GM18526 (cell line): ENCODE data around the gene PIAS1.

Experiments used
- POLR2A ChIP-seq: IDR thresholded peaks from 3 replicates; pipeline ENCODE4 v1.6.1; 2011; ENCODE audit not compliant: insufficient read length; ENCODE audit errors: extremely low read depth

PIAS1 gene

GRCh38 chr15:68029959-68030358, 24.2 kb upstream of the PIAS1 start:
- TF ChIP-seq POLR2A, result no peak

GRCh38 chr15:68031404-68031803, 22.7 kb upstream of the PIAS1 start:
- TF ChIP-seq POLR2A, result no peak

GRCh38 chr15:68032672-68033071, 21.4 kb upstream of the PIAS1 start:
- TF ChIP-seq POLR2A, result no peak

GRCh38 chr15:68034081-68034480, 20.0 kb upstream of the PIAS1 start:
- no peak for TF ChIP-seq POLR2A

GRCh38 chr15:68034719-68035293, 19.3 kb upstream of the PIAS1 start:
- no peak for TF ChIP-seq POLR2A

GRCh38 chr15:68038246-68038645, 15.9 kb upstream of the PIAS1 start:
- TF ChIP-seq POLR2A, result no peak

- no peak for TF ChIP-seq POLR2A
Measured at GRCh38 chr15:68040144-68040543, 14.0 kb upstream of the PIAS1 start.

GRCh38 chr15:68042156-68042854, 11.8 kb upstream of the PIAS1 start:
- no peak for TF ChIP-seq POLR2A

- no peak for TF ChIP-seq POLR2A
Measured at GRCh38 chr15:68042855-68043222, 11.3 kb upstream of the PIAS1 start.

GRCh38 chr15:68045289-68046265, 8.5 kb upstream of the PIAS1 start:
- no peak for TF ChIP-seq POLR2A

GRCh38 chr15:68047826-68048225, 6.3 kb upstream of the PIAS1 start:
- no peak for TF ChIP-seq POLR2A

GRCh38 chr15:68051109-68051508, 3.0 kb upstream of the PIAS1 start:
- TF ChIP-seq POLR2A, result no peak

GRCh38 chr15:68051907-68052306, 2.2 kb upstream of the PIAS1 start:
- no peak for TF ChIP-seq POLR2A

- no peak for TF ChIP-seq POLR2A
Measured at GRCh38 chr15:68052431-68052830, 1.7 kb upstream of the PIAS1 start.

GRCh38 chr15:68053001-68053400, 1.1 kb upstream of the PIAS1 start:
- no peak for TF ChIP-seq POLR2A
